DMS 273 treated with DMSO at 0.1 percent for 48 hours (cell line): ENCODE results near the gene RFXAP.
"Not testable (repeated sequence)": the region's sequence is repeated elsewhere in the genome, so short reads cannot be mapped to it uniquely, and the experiment has no call there.

Experiments
- DNase-seq: peaks from one replicate; lab custom pipeline; 2025; lab: John Stamatoyannopoulos, UW

The RFXAP gene, protein sequence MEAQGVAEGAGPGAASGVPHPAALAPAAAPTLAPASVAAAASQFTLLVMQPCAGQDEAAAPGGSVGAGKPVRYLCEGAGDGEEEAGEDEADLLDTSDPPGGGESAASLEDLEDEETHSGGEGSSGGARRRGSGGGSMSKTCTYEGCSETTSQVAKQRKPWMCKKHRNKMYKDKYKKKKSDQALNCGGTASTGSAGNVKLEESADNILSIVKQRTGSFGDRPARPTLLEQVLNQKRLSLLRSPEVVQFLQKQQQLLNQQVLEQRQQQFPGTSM

DNA sequence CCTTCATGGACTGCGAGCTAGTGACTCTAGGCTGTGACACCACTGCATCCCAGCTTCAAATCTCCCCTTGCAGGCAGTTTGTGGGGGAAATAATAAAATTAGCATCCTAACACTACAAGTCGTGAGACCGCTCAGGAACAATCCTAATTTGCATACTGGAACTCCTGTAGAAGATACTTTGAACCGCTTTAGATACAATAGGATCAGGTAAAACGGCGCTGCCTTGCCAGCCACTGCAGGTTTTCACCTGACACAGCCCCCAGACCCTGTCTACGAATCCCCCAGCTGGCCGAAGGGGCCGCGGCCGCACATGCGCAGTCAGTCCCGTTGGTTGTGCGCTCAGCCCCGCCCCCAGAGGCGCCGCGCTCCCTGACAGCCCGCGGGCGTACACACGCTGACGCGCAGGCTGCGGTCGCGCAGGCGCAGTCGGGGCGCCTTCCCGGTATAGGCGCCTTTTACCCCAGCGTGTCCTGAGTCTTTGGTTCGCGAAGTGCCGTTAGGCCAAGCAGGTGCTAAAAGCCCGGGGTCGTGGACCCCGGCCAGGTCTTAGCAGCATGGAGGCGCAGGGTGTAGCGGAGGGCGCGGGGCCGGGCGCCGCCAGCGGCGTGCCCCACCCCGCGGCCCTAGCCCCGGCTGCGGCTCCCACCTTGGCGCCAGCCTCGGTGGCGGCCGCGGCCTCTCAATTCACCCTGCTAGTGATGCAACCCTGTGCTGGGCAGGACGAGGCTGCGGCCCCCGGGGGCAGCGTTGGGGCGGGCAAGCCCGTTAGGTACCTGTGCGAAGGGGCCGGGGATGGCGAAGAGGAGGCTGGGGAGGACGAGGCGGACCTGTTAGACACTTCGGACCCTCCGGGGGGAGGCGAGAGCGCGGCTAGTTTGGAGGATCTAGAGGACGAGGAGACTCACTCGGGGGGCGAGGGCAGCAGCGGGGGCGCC, at the start of gene RFXAP:
TSS of gene RFXAP (plus strand) at position 419 of the 935 bp plus-strand sequence. CDS start at position 555, 136 bp downstream.
- DNase-seq = peak; percentile 26

DNA sequence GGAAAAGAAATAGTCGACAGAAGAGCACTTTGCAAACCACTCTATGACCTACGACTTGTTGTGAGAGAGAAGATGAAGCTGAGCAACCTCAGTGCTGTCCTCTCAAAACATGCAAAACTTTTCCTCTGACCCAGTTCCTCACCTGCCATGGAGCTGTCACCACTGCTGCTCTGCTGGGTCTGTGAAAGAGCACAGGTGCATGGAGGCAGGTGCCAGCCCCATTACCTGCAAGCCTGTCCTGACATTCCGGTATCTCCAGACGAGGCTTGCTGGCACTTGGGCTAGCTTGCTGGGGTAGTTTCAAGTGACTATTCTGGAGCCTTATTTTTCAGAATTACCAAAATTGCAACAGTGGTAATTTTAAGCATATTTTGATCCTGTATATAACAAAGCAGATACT, 49.5 kb upstream of the RFXAP start:
- no peak for DNase-seq

DNA sequence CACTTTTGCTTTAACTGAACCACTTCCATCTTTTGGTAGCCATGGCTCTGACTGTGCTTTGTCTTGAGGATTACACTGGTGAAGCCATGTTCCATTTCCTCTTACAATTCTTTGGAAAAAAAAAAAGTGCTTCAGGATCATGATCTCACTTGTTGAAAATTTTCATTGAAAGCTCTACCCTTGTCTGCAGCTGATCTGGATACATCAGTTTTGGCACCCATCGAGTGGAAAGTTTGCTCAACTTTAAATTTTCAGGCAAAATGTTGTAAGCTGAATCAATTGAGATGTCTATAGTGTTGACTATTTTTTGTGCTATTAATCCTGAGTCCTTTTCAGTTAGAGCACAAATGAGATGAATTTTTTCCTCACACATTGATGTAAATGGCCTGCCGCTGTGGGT, 48.3 kb upstream of the RFXAP start:
- DNase-seq = no peak

DNA sequence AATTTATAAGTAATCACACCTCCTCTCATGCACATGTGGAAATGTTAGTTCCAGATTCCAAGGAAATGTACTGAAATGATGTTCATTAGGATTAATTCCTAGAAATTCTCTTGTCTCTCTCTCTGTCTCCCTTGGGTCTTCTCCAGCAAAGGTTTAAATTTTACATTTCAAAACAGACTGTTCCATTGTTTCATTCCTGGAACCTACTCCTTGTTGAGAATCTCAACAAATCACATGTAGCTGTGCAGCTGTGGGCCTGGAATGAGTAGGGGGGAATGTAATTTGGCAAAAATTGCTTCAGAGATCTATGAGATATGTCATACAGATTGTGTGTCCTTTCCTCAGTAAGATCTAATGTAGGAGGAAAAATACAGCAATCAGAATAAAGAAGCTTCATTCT, 46.2 kb upstream of the RFXAP start:
- DNase-seq = no peak

DNA sequence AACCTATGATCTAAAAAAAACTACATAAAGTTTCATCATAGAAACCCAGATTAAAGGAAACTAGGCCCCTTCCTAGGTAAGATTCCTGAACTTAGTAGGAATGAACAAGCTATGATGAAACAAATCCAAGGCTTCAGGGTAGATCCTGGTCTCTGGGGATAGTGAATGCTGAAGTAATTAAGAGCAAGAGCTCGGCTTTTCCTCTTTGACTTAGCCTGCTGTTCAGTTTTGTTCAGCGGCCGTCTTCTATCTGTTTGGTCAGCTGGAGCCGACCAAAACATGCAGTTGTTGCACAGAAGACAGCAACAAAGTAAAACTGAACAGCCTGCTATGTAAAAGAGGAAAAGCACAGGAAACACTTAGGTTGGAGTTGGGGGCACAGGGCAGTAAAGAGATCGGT, 44.1 kb upstream of the RFXAP start:
- DNase-seq = no peak

DNA sequence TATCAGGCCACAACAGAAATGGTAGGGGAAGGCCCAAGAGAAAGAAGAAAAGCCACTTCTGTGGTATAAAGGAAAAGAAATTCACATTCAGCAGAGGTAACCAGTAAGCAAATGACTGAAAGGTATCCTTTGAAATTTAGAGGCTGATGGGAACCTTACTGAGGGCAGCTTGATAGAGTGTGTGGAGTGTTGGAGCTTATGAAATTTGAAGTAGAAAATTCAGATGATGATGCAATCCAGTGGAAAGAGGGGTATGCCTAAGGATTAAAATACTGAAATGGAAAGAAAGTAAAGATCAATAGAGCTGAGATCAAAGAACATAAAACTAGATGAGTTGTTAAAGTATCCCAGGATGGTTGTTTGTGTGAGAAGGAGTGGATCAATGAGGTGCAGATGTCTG, 42.8 kb upstream of the RFXAP start:
- no peak for DNase-seq

DNA sequence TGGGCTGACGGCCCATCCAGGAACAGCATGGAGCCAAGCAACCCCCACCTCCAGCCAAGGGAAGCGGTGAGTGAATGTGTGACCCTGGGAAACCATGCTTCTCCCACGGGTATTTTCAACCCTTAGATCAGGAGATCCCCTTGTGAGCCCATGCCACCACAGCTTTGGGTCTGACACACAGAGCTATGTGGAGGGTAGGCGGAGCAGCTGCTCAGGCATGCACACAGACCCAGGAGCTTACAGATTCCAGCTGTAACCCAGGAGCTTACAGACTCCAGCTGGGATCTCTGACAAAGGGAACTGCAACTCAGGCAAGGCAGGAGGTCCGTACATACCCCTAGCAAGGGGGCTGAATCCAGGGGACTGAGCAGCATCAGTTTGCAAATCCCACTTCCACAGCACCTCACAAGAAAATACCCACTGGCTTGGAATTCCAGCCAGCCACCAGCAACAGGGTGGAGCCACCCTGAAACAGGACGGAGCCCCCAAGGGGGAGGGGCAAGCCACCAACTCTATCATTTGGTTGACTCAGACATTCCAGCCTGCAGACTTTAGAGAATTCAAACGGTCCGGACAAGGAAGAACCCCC, 40.8 kb upstream of the RFXAP start:
- no peak for DNase-seq

DNA sequence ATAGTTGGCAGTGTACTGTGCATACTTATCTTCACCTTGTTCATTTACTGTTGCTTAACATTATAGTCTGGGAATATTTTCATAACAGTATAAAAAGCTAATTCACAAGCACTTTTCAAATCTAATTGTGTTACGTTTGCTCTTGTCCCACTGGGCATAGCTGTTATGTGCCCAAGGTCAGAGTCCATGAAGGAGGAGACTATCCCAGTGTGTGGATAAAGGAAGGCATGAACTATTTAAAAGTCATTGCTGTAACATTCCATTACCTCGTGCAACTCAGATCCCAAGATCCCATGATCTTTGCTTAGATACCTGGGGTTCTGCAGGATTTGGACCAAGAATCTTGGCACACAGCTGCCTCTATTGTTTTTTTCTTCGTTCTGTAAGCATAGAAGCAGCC, 35.1 kb upstream of the RFXAP start:
- DNase-seq = no peak

DNA sequence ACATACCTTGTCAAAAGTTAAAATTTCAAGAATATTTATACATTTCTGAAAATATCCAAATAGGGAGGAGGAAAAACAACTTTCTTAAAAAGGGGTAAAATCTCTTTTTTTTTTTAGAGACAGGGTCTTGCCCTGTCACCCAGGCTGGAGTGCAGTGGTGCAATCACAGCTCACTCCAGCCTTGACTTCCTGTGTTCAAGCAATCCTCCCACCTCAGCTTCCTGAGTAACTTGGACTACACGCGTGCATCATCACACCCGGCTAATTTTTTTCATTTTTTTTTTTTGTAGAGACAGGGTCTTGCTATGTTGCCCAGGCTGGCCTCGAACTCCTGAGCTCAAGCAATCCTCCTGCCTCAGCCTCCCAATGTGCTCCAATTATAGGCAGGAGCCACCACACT, 32.8 kb upstream of the RFXAP start:
- not testable (repeated sequence) for DNase-seq

DNA sequence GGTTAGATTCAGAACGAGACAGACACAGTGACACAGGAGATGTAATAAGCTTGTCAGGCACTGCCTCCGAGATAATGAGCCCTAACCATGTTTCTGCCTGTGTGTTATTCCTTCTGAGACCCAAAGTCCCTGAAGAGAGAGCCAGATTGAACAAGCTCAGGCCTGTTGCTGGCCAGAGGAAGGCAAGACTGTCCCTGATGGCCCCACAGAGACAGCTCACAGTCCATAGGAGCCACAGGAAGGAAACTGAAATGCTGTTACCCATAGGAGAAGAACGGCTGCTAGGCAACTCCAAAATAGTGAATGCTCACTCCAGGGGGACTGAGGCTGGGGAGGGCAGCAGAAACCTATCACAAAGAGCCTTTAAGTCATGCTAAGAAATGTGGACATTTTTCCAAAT, 31.8 kb upstream of the RFXAP start:
- DNase-seq = no peak

DNA sequence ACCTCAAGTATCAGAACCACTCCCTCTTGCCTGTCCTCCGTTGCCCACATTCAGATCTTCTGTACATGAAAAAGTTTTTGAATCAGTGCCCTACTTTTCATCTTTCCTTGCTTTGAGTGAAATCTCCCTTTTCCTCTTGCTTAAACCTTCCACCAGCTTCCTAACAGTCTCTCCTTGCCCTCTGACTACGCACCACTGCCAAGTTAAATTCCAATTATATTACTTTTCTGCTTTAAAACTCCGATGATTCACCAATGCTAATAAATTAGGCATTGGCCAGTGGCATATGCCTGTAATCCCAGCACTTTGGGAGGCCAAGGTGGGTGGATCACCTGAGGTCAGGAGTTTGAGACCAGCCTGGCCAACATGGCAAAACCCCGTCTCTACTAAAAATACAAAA, 30.7 kb upstream of the RFXAP start:
- DNase-seq = no peak

DNA sequence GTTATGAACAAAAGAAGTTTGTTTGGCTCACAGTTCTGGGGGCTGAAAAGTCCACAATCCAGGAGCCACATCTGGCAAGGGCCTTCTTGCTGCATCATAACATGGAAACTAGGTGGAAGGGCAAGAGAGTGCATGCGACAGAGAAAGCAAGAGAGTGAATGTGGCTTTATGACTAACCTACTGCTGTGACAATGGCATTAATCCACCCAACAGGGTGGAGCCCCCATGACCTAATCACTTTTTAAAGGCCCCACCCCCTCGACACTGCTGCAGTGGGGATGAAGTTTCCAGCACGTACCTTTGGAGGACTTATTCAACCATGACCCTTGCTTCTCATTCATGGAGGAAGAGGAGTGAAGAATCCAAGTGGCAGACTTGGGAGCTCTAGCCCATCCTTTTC, 30.0 kb upstream of the RFXAP start:
- no peak for DNase-seq

DNA sequence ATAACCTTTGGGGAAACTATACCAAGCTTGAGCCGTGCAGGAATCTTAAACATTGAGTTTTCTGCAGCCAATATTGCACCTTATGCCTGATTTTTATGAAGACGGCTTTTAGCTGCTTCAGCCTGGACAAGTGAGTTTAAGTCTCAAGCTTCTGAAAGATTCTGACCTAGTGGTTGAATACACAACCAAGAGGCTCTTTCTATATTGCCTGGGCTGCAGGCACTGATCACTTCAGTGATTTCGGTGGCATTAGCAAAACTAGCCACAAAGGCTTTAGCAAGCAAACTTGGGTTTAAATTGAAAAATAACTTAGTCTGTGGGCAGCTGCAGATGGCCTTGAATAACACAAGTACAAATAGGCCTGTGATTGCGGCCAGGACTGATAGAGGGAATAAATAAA, 29.3 kb upstream of the RFXAP start:
- DNase-seq = no peak

DNA sequence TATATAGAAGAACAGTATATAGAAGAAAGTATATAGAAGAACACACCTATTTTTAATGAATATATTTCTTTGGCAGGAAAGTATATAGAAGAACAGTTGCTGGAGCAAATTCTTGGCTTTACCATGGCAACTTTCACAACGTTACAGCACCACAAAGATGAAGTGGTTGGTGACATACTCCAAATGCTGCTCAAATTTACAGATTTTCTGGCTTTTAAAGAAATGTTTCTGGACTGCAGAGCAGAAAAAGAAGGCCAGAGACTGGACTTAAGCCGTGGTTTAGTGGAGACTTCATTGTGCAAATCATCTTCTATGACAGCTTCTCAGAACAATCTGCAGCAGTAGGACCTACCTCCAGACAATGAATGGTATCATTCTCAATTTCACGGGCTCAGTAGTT, 24.3 kb upstream of the RFXAP start:
- no peak for DNase-seq

DNA sequence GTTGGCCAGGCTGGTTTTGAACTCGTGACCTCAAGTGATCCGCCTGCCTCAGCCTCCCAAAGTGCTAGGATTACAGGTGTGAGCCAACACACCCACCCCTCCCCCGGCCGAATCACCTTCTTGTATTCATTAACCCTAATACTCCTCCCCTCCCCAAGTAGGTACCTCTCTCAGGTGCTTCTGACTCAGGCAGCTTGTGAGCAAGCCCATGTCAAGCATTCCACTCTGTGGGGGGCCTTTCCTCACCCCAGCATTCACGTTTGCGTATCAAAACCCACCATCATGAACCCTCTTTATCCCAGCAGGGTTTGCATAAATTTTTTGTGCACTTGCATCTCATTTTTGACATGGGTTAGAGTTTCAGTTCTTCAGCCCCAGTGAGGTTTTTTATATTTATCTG, 23.6 kb upstream of the RFXAP start:
- DNase-seq = no peak

DNA sequence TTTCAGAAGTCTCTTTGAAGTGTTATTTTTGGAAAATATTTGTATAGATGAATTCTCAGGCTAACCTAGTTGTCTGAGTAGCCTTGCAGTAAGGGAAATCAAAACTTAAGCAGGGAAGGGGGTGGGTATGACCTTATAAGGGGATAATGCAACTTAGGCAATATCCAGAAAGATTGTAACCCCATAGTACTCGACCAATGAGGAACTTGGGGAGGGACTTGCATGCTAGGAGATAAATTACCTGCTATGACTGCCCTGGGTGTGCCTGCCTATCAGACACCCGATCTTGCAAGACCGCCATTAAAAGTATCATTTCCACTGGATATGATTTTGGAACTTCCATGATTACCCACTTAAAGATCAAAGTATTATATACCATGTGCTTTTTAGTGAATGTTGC, 23.0 kb upstream of the RFXAP start:
- no peak for DNase-seq

DNA sequence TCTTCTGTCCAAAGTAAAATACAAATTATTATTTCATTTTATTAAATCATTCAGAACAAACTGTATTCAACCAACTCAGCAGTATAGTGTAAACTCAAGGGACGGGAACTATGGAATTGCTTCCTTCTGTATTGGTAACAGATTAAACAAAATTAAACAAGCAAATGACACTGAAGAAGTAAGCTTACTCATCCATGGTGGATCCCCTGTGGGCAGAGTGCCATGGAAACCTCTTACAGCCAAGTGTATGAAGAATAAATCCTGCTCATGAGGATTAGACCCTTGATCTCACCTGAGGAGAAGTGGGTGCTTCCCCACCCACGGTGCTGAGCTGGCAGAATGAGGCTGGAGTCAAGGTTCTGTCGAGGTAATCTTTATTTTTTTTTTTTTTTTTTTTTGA, 18.0 kb upstream of the RFXAP start:
- no peak for DNase-seq

DNA sequence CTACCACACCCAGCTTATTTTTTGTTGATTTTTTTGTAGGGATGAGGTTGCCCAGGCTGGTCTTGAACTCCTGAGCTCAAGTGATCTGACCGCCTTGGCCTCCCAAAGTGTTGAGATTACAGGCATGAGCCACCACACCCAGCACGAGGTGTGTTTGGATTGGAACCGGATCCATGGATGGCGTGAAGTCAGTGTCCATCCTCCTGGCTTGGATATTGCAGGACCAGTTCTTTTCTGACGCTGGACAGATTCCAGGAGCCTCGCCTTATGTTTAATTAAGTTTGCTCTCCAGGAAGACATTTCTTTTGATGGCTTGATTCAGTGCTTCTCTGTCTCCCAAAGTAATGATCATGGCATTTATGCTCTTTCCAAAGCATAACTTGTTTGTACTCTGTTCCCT, 14.4 kb upstream of the RFXAP start:
- no peak for DNase-seq

DNA sequence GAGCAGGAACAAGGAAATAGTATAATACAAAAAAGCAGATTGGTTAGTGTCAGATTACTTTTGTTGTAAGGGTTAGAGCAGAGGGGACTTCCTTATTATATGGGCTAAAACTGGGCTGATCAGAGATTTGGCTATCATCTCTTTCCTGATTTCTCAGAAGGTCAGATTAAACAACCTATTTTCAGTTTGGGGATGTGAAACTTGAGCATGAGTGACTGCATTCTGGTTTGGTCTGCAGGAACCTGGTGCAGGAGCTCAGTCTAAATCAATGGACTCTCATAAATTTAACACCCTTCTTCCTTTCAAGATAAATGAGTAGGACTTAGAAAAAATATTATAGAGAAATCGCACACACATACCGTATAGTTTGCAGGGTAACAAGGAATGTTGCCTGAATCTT, 12.9 kb upstream of the RFXAP start:
- DNase-seq = no peak

DNA sequence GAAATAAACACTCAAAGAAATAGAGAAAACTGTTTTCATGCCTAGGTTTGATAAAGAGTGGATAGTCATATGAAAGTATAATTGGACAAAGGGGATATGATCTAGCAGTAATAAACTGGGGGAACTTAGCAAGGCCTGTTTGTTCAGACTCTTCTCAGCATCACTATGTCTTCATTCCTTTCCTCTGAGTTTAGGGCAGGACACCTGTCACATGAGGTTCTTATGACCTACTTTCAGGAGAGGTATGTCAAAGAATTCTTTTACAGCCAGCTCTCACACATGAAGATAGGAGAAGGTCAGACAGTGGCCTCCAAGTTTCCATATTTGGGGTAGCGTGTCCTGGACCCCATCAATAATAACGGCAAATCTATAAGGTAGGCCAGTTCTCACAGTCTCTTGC, 11.4 kb upstream of the RFXAP start:
- no peak for DNase-seq

DNA sequence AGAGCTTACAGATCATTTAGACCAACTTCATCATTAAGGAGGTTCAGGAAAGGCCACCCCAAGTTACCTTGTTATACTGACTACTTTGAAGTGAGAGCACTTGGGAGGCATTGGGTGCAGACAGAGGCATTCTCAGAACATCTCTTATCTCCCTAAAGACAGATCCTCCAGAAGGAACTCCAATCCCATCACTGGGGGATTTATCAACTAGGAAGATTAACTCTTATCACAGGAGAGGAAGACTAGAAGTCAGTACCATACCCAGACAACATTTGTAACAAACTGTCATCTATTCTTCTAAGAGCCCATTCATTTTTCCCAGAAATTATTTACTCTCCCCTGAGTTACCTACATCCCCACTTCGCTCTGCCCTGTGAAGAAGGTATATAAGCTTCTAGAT, 5.8 kb upstream of the RFXAP start:
- DNase-seq = no peak

DNA sequence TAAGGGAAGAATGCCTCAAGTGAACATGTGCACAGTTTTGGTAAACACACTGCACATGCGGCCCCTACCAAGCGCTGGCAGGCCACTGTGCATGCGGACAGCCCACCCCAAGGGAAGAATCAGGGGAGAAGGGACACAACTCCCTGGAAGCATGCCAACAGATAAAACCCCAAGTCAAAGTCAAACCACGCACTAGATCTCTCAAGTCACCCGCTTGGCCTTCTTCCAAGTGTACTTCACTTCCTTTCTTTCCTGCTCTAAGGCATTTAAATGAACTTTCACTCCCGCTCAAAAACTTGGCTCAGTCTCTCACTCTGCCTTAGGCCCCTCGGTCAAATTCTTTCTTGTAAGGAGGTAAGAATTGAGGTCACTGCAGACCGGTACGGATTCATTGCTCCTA, 4.6 kb upstream of the RFXAP start:
- no peak for DNase-seq

DNA sequence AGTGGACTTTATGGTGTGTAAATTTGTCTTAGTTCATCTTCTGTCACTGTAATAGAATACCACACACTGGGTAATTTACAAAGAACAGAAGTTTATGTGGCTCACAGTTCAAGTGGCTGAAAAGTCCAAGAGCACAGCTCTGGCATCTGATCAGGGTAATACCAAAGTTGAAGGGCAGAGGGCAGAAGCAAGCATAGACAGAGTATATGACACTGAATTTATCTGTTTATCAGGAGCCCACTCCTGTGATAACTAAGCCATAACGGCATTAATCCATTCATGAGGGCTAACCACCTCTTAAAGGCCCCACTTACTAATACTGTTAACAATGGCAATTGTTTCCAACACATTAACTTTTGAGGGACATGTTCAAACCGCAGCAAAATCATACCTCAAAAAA, 4.0 kb upstream of the RFXAP start:
- no peak for DNase-seq
